HG02678 (cell line): Measurements from ENCODE around the gene CX3CL1.

Experiments used
- ATAC-seq: cut with Tn5 transposase; IDR thresholded peaks from one replicate; pipeline ENCODE4 v1.9.1; 2021; ENCODE audit warnings: mild to moderate bottlenecking, moderate library complexity; ENCODE audit not compliant: unreplicated experiment

CX3CL1 gene

DNA sequence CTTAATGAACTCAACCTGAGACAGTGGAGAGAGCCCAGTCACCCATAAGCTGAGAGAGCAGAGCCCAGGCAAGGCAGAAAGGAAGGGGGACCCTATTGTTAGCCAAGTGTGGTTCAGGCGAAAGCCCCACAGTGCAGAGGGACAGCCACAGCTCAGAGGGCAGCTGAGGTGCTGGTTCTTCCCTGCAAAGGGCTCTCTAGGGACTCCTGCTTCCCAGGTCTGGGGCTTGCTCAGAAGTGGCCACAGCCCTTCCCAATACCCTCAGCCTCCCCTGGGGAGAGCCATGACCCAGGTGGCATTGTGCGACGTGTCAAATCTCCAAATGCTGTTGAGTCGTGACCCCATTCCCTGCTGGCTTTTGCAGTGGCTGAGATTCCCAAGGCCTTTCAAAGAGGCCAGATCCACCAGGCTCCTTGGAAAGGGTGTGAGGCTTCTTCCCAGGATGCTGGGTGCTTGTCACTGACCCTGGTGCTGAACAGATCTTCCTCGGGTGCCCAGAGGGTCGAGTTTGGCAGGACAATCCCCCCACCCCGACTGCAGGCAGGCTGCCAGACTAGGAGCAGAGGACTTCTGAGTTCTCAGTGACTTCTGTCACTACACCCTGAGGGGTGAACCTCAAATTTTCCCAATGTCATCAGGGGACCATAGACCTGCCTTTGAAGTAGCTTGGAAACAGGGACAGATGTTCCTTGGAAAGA, 29.8 kb downstream of the CX3CL1 start:
- no peak for ATAC-seq

DNA sequence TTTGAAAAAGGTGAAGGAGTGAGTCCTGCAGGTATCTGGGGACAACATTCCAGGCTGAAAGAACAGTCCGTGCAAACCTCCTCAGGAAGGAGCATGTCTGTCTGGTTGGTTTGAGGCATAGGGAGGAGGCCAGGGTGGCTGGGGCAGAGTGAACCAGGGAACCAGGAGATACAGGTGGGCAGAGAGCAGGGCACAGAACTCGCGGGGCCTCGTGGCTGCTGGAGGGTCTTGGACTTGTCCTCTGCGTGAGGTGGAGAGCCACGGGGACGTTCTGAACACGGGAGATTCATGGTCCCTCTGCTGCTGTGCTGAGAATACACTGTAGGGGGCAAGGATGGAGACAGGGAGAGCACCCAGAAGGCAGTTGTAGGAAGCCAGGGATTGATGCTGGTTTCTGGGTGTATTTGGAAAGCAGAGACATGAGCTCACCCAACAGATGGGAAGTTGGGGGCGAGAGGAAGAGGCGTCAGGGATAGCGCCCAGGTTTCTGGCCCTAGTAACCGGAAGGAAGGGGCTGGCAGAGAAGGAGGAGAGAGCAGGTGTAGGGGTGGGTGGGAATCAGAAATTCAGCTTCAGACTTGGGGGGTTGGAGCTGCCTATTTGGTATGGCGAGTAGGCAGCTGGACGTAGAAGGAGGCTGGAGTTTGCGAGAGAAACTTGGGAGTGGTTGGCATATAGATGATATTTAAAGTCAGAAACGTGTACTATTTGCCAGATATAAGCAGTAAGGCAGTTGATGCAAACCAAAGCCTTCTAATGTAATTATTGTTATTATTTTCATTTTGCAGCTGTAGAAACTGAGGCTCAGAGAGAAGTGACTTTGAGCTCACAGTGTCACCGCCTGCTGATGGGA, 31.9 kb downstream of the CX3CL1 start, which contains the start of gene CCL17:
TSS of gene CCL17 (plus strand) at position 803 of the 853 bp plus-strand sequence. CDS start 9,166 bp downstream, outside the sequence.
- no peak for ATAC-seq

DNA sequence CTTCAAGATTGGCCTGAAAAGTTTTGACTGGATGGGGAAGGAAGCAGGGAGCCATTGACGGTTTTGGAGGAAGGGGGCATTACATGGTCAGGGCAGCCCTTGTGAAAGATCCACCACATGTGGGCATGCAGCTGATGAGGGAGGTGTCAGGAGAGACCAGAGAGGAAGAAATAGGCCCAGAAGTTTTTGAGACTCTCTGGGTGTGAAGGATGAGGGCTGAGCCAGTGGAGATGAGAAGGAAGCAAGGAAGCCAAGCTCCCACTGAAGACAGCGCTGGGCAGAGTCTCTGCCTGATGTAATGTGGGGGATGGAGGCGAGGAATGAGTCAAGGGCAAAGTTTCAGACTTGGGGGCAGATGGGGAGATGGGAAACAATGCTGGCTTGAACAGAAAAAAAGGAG, 32.8 kb downstream of the CX3CL1 start:
- no peak for ATAC-seq

DNA sequence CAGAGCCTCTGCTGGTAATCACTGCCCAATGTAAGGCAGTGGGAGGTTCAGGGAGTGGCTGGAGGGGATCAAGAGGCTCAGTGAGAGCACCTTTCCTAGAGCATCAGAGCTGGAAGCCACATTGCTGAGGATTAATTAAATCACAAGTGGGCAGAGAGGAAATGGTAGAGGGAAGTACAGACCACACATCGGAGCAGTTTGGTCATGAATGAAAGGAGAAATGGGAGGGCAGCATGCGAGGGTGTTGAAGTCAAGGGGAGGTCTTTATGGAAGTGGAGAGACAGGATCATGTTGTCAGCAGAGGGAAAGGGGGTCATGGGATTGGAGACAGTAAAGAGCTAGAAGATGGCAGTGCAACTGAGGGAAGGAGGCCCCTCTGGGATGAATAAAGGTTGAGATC, 34.6 kb downstream of the CX3CL1 start:
- ATAC-seq = no peak

DNA sequence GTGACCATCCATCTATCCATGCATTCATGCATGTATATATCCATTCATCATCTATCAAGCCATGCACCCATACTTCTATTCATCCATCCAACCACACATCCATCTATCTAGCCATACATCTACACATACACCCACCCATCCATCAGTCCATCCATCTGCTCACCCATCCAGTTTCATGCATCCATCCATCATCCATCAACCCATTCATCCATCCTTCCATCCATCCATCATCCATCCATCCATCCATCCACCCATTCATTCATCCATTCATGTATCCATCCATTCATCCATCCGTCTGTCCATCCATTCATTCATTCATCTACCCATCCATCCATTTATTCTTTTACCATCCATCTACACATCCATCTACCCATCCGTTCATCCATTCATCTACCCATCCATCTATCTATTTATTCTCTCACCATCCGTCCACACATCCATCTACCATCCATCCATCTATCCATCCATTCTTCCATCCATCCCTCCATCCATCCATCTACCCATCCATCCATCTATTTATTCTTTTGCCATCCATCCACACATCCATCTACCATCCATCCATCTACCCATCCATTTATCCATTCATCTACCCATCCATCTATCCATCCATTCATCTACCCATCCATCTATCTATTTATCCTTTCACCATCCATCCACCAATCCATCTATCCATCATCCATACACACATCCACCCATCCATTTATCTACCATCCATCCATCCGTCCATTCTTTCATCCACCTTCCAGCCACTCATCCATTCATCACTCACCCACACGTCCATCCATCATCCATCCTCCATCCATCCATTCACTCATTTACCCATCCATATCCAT, 35.4 kb downstream of the CX3CL1 start:
- ATAC-seq = no peak

DNA sequence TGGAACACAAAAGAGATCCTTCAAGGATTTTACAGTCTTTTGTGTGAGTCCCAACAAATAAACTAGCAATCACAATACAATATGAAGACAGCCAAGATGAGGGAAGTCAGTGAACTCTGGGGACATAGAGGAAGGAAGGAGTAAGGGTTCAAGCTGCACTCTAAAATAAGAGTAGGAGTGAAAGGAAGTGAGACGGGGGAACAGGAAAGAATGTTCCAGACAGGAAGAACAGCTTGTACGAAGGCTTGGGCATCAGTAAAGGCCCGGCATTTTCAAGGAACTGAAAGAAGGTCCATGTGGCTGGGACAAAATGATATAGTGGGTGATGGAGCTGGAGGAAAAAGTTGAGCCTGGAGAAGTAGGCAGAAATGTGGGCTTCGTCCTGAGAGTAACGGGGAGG, 36.8 kb downstream of the CX3CL1 start:
- ATAC-seq = no peak

DNA sequence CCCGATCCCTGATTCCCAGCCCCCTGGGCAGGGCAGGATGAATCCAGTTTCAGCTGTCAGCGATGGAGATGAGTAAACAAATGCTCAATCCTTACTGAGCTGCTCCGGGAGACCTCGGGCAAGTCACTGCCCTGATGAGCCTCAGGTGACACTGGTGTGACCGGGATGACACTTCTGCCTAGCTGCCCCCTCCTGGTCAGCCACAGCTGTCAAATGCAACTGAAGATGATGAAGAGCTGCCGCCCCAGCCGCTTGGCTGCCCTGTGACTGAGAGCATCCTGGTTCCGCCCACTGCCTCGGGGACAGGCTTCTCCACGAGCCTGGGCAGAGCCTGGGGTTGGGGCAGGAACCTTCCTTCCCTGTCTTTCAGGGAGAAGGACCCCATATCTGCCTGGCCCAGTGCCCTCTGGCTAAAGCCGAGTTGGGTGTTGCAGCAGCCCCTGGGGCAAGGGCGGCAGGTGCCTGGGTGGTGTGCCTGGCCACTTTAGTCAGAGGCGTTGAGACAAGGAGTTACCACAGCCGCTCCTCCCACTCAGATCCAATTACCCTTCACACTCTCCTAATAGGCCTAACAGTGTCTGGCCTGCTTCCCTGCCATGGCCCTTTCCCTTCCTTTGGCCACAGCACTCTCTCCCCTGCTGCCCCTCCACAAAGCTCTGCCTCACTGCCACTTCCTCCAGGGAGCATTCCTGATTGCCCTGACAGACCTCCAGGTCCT, 37.7 kb downstream of the CX3CL1 start:
- no peak for ATAC-seq

DNA sequence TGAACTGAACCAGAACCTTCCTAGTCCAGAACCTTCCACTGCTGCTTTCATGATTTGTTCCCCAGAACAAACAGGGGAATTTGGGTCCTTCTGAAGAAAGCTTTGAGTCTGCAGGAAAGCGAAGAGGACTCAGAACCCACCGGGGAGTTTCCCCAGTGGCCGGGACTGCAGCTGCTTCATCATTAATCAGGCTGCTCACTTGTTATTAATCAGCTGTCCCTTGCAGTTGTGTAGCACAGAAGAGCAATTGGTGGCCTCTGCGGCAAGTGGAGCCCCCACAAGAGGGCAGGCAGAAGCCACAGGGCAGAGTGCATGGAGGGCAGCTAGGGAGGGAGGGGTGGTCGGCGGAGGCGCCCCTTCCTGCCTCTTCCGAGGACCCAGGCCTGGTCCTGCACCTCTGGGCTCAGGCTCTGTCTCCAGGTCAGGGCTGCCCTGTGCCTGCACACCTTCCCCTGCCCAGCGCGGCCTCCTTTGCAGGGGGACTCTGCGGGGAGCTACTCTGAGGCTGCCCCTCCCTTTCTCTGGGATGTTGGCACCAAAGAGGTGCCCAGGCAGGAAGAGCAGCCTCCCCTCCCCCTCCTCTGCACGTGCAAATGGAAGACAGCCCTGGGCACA, 39.2 kb downstream of the CX3CL1 start:
- no peak for ATAC-seq

DNA sequence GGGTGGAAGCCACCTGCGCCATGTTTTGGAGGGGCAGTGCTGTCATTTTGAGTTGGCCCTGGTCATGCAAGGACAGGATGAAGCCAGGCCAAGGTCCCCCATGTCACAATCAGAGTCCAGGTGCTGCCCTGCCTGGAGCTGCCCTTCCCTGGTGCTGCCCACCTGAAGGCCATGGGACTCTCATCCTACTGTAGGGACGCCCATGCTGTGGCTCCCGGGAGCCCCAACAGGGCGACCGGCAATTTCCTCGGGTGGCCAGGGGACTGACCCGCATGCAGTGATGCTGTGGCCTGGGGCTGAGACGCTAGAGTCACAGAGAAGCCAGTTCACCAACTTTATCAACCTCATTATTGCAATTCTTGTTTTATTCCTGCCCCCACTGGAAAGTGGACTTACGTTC, 40.3 kb downstream of the CX3CL1 start:
- no peak for ATAC-seq

DNA sequence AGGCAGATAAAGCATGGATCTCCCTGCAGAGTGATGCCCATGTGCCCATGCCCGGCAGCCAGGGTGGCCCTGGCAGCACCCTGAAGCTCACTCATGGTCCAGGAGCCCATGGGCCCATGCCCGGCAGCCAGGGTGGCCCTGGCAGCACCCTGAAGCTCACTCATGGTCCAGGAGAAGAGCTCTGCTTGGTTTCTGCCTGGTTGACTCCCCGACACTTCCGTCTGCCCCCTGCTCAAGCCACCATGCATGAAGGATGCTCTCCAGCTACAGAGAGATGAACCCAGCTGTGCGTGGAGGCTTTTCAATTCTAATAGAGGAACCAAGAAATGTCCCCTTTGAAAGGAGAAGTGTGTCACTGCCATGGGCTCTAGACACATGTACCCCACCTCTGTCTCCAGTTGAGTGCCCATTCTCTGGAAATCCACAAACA, 41.0 kb downstream of the CX3CL1 start:
- peak; percentile 62 for ATAC-seq

DNA sequence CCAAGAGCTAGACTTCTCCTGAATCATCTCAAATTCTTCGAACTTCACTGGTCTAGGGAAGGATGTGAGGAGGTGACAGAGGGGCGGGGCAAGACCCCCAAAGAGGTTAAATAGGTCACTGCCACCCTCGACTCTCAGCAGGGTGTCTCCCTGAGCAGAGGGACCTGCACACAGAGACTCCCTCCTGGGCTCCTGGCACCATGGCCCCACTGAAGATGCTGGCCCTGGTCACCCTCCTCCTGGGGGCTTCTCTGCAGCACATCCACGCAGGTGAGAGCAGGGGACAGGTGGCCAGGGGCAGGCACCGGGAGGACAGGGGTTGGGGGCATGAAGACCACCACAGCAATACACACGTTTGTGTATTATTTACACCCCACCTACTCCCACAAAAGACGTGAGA, 41.4 kb downstream of the CX3CL1 start:
- ATAC-seq = no peak

DNA sequence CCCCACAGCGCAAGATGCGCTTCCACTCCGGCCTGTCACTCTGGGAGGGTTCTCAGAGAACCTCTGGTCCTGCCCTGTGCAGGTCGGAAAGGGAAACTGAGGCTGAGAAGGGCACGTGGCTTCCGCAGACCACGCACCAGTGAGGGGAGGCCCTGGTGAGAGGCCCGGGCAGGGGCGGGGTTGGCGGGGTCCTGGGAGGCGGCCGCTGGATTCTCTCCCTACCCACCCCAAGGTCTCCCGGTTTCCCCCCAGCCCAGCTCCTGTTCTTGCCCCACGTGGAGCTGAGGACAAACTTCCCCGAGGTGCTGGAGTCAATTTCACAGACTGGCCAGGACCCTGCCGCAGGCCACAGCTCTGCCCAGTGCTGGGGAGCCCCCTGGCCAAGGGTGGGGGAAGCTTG, 43.8 kb downstream of the CX3CL1 start:
- no peak for ATAC-seq

DNA sequence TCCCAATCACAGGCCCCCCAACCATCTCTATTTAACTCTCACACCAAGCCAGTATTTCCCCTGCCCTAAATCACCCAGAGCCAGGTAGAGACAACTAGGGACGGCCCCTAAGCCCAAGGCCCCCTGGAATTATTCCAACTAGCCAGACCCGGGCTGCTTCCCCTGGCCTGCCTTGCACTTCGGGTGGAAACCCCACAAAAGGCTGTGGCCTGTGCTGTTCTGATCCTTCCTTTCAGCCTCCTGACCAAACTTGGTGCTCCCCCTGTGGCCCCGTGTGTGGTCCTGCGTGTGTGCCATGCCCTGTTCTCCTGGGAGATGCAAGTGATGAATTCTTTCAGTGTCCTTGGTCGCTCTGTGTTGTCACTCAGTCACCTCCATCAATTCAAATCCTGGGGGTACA, 47.2 kb downstream of the CX3CL1 start:
- no peak for ATAC-seq

DNA sequence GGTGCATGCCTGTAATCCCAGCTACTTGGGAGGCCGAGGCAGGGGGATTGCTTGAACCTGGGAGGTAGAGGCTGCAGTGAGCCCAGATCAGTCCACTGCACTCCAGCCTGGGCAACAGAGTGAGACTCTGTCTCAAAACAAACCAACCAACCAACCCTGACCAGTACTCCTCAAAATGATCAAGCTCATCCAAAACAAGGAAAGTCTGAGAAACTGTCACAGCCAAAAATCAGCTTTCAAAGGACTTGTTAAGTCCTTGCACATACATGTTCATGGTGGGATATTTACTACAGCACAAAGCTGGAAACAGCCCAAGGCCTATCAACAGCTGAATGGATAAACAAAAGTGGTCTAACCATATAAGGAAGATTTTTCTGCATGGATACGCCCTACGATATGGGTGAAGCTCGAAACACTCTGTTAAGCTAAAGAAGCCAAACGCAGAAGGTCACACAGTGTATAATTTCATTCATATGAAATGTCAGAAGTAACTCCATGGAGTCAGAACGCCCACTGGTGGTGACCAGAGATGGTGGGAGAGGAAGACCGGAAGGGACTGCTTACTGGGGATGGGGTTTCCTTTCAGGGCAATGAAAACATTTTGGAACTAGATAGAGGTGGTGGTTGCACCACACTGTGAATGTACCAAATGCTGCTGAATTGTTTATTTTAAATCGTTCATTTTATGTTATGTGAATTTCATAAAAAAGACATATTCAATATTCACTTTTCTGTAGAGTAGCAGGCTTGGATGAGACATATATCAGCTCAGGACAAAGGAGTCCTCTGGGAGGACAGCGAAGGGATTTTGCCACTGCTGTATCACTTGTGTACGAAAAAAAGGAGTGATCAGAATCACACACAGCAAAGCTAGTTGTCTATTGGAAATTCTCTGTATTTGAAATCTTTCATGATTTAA, 50.0 kb downstream of the CX3CL1 start:
- ATAC-seq = no peak

DNA sequence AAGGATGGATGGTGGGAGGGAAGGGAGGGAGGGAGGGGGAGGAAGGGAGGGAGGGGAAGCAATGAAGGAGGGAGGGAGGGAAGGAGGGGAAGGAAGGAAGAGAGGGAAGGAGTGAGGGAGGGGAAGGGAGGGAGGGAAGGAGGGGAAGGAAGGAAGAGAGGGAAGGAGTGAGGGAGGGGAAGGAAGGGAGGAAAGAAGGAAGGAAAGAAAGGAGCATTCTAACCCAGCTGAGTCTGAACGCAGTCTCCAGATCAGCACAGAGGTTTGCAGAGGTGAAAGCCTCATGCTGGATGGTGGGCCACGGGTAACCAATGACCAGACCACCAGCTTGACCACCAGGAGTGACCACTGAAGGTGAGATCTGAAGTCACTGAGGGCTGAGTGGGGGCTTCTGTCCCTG, 50.9 kb downstream of the CX3CL1 start:
- no peak for ATAC-seq

DNA sequence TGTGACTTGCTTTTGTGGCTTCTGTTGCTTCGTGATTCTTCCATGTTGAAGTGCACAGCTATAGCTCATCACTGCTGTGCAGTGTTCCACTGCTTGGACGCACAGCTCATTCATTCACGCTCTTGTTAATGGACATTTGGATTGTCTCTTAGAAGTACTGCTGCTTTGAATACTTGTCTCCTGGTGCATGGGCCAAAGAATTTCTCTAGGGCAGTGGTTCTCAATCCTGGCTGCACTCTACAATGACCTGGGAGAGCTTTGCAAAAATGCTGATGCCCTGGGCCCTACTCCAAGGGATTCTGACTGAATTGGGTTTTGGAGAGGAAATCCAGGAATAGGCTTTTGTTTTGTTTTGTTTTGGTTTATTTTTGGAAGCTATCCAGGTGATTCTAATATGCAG, 52.3 kb downstream of the CX3CL1 start:
- ATAC-seq = no peak

DNA sequence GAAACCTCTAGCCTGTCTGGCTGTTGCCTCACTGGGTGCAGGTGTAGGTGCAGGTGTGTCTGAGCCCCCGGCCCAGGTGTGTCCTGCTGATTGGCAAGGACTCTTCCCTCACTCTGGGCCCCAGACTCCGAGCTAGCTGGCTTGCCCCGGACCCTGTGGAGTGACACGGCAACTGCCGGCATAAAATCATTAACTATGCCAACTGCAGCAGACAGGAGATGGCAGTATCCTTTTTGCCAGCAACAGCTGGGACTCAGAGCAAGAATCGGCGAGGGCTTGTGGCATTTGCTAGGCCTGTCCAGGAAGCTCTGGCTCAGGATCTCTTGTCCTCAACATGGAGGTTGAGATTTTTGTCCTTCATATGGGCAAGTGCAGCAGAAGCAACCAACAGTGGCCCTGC, 54.1 kb downstream of the CX3CL1 start:
- ATAC-seq = no peak

DNA sequence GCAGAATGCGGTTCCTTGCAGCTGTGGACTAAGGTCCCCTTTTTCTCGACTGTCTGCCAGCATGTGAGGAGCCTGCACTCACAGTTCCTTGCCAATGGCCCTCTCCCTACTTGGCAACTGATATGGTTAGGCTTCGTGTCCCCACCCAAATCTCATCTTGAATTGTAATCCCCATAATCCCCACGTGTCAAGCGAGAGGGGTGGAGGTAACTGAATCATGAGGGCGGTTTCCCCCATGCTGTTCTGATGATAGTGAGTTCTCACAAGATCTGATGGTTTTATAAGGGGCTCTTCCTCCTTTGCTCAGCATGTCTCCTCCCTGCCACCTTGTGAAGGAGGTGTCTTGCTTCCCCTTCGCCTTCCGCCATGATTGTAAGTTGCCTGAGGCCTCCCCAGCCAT, 55.0 kb downstream of the CX3CL1 start:
- ATAC-seq = no peak

DNA sequence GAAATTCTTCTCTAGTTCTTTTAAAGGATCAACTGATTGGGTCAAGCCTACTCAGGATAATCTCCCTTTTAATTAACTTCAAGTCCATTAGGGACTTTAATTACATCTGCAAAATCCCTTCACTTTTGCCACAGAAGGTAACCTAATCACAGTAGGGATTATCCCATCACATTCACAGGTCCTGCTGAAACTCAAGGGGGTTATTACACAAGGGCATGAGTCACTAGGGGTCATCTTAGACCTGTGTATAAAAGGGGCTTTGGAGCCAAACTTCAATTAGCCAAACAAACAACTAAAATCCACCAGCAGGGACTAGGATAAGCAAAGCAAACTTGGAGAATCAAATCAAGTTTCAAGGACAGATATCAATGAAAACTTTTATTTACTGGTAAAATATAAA, 55.5 kb downstream of the CX3CL1 start:
- no peak for ATAC-seq
